Measurements from ENCODE around the gene BRAT1.
A peak's percentile ranks its signal among the peaks of the same experiment; 100 is the strongest.
"Not testable (repeated sequence)": the region's sequence is repeated elsewhere in the genome, so short reads cannot be mapped to it uniquely, and the experiment has no call there.

The BRAT1 gene

DNA sequence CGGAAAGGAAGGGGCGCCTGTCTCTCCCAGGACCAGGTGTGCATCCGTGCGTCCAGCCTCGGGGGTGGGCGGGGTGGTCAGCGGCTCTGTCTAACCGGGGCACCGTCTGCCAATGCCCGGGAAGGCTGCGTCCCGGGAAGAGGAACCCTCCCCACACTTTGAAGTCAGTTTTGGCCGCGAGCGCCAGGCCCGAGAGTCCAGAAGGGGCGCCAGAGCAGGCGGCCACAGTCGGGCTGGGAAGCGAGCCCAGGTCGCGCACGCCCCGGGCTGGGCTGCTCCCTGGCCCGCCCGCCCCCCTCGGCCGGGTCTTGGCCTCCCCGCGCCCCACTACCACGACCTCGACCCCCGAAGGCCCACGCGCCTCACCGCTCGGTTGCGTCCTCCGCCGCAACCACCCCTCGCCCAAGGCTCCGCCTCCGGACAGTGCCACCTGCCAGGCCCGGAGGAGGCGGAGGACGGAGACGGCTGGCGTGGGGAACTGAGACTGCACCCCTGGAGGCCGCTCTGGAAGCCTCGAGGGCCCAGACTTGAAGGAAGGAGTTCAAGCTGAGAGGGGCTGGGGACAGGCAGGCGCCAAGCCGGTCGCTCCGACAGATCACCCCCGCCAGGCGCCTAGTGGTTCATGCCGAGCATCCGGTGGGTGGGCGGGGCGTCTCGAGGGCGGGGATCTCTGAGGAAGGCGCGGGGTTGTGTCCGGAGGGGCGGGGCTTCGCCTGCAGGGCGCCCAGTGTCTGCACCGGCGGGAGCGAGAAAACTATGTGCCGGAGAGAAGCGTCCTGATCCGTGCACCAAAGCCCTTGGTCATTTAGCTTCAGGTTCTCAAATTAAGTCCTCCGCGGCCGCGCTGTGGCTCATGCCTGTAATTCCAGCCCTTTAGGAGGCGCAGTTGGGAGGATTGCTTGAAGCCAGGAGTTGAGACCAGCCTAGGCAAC is at the start of gene BRAT1:
Gene BRAT1, minus strand, starts transcription at position 404 of the 932 bp plus-strand sequence. CDS start 1,093 bp downstream, outside the sequence.
- DNase-seq: peak; percentile 97

DNA sequence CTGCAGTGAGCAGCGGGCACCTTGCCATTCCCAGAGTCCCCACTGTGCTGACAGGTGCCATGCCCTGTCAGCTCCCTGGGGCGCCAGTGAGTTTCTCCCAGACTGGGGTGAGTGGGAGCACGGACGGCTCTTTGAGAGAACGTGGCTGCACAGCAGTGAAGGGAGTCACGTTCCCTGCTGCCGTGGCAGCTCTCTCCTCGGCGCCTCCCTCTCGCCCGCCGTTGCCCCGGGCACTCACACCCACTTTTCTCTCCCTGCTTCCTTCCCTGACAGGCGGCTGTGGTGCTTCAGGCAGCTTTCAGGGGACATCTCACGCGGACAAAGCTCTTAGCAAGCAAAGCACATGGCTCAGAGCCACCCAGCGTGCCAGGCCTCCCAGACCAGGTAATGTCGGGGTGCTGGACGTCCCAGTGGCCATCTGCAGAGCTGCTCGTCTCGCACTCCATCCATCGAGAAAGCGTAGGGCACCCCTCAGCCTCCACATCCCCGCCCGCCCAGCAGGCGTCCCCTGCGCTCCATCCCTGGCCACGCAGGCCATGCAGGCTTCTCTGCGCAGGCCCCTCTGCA is 49.4 kb upstream of the BRAT1 start:
- DNase-seq: no peak

DNA sequence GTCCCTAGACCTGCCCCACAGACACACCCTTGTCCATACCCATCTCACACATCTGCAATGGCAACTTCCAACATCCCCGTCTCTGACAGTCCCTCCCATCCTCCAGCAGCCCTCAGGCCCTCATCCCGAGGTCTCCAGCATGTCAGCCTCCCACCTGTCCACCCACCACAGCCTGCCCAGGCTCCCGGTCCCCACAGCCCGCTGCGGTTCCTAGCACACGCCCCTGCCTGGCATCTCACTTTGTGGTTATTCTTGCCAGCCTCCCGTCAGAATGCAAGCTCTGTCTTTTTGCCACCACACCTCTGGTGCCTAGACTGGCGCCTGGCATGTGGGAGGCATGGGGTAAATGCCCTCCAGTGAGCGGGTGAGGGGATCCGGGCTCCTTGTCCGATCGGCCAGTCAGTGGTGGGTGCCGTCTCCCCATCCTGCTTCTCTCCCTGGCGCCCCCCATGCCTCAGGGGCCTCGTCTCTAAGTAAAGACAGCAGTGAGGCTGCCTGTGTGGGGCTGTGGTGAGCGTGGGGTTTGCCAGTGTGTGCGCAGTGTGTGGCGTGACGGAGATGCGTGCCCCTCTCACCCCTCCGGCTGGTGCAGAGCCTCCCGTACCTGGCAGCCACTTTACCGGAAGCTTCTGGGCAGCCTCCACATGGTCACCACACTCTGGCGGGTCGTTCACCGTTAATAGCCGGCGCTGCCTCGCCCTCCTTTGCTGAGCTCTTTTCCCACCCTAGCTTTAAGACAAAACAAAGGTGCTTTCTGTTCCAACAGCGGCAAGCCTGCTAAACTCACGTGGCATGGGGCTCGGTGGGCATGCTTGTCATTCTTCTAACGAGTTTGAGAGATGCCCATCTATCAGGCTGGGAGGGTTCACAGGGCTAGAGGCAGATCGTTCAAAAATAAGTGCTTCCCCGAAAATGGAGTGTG is 48.0 kb upstream of the BRAT1 start:
- no peak for DNase-seq

DNA sequence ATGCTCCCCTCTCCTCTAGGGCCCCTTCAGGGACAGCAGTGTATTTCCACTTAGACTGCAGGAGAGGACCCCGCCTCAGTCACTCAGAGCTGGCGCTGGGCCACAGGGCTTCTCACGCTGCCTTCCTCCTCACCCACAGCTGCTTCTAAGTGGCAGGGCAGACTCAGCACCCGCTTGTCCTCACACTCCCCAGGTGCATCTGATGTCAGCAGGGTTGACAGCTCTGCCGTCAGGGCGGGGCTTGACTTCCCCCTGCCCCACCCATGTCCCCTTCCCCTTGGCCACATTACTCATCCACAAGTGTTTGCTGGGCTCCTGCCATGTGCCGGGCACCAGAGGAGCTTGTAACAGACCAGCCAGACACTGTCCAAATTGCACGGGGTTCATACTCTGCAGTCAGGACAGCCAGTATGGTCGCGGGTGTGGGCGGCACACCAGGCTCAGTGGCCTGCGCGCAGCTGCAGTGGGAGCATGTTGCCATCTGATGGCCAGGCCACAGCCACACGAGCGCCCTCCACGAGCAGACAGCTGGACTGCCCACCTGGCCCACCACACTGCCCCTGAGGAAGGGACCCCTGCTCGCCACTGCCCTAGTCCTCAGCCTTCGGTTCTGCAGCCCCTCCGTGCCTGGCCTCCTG is 47.2 kb upstream of the BRAT1 start:
- DNase-seq: no peak

DNA sequence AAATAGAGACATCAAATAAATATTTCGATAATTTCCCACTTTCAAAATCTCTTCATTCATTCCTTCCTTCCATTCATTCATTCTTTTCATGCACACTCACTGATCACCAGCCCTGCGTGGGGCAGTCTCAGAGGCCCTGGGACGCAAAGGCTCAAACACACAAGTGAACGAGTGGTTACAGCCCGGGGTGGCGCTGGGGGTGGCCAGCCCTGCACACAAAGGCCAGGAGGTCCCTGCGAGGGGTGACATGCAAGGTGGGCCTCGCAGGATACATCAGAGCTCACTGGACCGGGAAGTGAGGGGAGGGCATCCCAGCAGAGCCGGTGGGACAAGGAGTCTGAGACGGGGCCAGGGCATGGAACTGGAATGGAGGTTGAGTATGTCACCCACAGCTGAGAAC is 46.6 kb upstream of the BRAT1 start:
- DNase-seq: no peak

DNA sequence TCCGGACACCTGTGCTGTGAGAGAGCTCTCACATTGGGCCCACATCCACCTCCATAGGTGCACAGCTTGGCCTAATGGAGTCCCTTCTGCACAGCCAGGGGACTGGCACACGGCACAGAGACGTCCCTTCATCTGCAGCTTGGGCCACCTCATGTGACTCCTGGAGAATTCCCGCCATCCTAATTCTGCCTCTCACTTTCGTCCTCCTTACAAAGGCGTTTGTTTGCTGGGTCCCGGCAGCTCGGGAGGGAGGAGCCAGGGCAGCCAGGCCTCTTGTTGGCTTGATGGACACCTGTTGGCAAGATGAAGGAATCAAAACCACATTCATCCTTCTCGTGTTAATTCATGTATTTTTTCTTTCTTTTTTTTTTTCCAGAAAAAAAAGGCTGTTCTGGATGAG is 45.7 kb upstream of the BRAT1 start:
- no peak for DNase-seq

DNA sequence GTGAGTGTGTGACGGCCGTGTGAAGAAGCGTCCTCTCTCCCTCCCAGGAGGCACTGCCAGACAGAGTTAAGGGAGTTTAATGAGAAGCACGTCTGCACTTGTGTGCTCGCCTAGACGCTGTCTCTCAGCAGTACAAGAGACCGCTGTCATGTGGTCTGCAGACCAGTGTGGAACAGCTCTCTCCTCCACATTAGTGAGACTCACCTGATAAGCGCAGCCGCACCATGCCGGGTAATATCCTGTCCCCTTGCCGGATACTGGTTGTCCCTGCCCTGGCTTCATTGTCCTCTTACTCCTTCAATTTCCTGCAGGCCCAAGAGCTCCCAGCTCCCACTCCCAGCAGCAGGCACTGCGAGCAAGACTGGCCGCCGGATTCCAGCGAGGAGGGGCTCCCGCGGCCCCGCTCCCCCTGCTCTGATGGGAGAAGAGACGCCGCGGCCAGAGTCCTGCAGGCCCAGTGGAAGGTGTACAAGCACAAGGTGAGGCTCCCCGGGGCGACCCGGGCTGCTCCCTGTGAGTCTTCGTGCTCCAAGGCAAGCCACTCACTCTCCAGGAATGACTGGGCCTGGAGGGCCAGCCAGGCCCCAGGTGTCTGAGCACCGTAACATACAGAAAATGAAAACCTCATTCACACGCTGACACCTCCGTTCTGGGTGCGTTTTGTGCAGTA is 43.0 kb upstream of the BRAT1 start:
- DNase-seq: no peak

DNA sequence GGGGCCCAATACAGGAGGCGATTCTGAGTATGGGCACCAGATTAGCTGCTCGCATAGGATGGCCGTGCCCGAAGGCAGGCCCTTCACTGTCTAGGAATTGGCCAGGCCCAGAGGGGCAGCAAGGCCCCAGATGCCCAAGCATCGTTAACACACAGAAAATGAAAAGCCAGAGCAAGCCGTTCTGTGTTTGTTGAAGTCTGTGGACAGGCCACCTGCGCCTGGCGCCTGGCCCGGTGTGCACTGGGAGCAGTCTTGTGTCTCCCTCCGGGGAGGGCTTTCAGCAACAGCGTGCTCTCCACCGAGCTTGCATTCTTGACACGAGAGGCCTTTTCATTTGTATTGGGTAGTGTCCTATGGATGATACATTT is 41.9 kb upstream of the BRAT1 start:
- no peak for DNase-seq

DNA sequence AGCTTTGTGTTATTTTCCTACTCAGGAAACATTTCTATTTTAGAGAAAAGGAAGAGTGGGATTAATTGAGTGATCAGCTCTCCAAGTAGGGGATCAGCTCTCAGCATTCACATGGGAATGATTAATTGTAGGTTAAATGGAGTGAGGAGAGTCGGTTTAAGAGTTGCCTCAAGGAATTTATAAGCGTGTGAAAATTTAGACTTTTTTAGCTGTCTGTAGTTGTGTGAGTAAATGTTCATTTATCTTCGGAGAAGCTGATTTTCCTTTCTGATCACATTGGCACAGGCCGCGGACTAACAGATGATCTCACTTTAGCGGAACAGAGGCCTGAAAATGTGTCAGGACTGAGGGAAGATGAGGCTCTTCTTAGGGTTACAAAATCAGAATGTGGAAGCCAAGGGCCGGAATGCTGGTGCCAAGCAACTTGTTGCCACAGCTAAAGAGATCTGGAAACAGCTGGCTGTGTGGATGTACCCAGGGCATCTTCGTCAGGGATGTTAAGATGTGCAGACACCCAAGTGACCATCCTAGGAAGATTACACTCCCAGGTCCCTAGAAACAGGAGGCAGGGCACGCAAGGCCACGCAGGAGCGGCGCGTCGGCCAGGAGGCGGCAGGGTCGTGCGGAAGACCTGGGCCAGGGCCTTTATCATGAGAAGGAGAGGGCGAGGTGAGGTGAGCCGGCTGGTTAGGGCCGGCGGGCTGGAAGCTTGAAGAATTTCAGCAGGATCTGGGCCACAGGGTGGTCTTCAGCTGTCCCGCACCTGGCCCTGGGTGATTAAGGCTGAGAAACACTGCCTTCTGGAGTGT is 41.3 kb upstream of the BRAT1 start:
- no peak for DNase-seq

DNA sequence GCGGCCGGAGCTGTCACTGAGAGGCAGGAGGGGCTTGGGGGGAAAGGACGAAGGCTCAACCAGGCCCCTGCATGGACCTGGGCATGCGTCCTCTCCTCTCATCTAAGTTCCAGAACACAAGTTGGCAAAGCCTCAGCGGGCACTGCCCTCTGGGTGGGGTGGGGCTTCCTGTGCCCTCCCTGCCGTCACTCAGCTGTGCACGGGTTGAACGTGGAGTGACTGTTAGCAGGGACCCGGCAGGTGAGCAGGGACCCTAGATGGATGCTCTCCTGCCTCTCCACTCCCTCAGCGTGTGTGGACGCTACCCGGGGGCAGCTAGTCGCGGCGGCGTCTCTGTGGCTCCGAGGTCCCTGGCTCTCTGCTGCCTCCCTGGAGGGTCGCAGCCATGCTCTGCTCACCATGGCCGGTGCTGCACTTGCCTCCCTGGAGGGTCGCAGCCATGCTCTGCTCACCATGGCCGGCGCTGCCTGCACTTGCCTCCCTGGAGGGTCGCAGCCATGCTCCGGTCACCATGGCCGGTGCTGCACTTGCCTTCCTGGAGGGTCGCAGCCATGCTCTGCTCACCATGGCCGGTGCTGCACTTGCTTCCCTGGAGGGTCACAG is 40.0 kb upstream of the BRAT1 start:
- no peak for DNase-seq

DNA sequence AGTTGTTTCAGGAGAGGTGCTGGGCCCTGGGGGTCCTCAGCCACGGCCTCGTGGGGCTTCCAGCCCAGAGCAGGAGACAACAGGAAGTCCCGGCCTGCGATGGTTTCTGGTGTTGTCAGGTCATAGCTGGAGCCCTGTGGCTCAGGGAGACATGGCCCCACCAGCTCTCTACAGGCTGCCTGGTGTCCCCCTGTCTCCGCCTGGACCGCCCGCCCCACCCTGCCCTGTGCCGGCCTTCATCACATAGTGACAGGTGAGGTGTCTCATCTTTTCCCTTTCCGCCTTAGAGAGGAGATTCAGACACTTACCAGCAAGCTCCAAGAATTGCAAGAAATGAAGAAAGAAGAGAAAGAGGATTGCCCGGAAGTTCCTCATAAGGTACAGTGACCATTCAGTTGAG is 39.3 kb upstream of the BRAT1 start:
- DNase-seq: no peak

DNA sequence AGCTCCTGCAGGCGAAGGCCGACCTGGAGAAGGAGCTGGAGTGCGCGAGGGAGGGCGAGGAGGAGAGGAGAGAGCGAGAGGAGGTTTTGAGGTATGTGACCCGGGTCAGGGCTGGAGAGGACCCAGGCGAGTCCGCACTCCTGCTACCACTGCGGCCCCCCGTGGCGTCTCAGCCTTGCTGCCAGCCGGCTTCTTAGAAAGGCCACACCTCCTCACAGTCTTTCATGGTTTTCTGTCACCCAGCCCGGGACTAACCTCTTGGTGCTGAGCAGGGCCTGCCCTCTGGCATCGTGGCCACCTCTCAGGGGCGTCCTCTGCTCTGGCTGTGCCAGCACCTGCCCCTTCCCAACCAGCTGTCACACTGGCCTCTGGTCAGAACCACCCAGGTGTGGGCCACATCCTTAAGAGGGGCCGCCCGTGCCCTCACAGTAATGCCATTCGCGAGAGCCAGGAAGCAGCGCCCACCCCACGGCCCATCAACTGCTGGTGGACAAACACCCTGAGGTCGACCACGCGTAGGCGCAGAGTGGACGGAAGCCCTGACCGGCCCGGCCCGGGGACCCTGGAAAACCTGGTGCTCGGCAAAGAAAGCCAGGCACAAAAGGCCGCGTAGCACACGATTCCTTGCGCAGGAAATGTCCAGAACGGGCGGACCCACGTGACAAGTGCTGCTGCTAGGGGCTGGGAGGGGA is 37.9 kb upstream of the BRAT1 start:
- no peak for DNase-seq

DNA sequence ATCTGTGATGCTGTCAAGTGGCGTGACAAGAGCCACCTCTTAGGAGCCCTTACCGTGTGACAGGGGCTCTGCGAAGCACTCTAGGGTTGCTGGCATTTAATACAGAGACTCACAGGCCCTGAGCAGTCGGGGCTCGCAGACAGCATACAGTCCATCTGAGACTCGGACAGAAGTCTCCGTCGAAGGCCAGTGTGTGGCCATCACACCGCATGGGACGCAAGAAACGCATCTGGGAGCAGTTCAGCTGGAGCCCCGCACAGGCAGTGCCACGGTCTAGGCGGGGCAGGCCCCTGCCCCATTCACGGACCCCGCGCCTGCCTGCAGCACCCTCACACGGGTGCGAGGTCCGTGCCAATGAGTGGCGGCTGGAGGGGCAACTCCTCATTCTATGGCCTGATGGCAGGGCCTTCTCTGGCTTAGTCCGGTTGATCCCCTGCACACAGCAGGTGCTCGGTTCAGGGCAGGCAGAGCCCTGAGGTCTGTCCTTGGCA is 37.1 kb upstream of the BRAT1 start:
- DNase-seq: no peak

DNA sequence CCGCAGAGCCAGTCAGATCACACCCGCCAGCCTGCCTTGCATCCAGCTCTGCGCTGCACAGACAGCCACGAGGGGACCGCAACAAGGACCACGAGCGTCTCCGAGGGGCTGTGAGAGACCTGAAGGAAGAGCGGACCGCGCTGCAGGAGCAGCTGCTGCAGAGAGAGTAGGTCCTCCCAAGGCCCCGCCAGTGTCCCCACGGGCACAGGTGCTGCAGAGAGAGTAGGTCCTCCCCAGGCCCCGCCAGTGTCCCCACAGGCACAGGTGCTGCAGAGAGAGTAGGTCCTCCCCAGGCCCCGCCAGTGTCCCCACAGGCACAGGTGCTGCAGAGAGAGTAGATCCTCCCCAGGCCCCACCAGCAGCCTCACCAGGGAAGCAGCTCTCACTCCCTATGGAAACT is 34.6 kb upstream of the BRAT1 start:
- DNase-seq: not testable (repeated sequence)

DNA sequence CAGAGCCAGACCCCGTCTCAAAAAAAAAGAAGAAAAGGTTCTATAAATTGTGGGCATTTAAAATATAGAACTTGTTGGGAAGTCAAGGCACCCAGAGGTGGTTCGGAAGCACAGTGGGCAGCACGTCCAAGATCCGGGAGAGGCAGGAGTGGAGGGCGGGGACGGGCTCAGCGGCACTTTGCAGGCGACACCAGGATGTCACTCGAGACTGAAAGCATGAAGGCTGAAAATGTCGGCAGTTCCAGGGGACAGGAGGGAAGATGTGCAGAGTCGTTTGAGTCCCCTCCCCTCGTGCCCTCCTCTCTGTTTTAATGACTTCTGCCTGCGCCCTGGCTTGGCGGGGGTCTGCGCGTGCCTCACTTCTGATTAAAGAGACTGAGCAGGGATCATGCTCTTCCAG is 34.0 kb upstream of the BRAT1 start:
- no peak for DNase-seq

DNA sequence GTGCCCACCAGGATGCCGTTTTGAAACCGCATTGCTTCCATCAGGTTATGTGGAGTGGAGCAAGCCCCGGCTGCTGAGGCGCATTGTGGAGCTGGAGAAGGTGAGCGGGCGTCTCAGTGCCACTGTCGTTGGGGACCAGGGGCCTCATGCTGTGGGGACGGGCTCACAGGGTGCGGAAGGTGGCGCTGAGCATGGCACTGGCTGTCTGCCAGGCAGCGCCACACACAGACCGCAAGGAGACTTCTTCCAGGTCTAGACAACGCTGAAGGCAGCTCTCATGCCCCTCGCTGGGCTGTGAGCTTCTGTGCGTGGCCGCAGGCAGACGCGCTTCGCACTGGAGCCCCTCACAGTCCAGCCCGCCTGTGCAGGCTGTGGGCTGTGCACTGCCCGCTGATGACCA is 32.5 kb upstream of the BRAT1 start:
- DNase-seq: no peak

DNA sequence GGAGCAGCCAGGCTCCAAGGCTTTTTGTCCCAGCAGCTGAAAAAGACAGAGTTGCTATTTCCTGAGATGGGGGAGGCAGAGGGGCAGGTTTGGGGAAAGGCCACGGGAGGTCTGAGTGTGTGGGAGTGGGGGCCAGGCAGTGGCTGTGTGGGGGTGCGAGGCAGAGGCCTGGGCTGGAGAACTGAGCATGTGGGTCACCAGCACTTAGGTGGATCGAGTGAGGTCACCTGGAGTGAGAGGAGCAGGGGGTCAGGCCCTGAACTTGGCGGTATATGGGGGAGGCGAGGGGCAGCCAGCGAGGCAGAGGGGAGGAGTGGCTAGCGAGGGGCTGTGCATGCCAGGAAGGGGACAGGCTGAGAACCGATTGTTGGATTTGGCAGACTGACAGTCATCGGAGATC is 31.8 kb upstream of the BRAT1 start:
- no peak for DNase-seq

DNA sequence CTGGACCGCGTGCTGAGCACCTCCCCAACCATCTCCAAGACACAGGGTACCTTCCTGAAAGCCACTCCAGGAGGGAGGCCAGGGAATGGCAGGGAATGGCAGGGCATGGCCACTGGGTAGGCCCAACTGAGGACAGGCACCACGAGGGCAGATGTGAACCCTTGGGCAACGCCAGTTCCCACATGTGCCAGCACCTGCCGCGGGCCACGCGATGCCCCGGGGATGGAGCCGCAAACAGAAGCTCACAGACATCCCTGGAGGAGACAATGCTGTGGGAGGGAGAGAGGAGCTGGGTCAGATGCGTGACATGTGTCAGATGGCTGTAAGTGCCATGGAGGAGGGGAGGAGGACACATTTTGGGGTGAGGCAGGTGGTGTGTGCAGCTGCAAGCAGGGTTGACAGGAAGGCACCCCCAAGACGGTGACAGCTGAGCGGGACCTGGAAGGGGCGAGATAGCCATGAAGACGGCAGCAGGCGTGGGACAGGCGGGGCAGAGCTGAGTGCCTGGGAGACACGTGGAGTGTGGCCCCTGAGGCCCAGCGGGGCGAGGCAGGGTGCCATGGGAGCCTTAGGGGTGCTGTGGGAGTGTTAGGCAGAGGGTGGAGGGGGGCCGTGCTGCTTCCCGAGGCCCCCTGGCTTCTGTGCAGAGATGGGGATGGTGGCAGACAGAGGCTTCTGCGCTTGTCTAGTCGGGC is 31.1 kb upstream of the BRAT1 start:
- DNase-seq: no peak

DNA sequence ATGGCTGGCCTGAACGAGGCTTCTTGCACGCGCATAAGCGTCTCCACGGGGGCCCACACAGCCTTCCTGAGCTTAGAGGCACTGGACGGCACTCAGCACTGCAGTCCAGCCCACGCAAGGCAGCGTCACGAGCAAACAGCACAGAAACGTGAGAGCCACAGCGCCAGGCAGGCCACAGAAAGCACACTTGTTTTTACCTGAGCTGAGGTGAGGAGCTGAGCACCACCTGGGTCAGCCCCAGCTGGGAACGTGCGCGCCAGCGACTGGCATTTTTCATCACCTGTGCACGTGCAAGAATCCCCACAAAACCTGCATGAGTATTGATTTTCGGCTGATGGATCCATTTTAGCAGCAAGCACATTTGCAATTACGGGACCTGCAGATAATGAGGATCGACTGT is 30.1 kb upstream of the BRAT1 start:
- no peak for DNase-seq

Data from eye (tissue), 1 donor.